HL-60 (cell line): Measurements from ENCODE around the gene NDUFA13.

Experiments
- DNase-seq, 2 experiments: peaks; one replicate each; pipeline ENCODE4 v3.0.0-alpha.2; 2010 to 2020; ENCODE audit warnings: low read depth in 1 of 2, low spot score in 1 of 2
- H3K27ac ChIP-seq: fragments of 250-450 bp; sonication (Bioruptor Pico); replicated peaks from 2 replicates; pipeline ENCODE4 v1.5.1; 2020; ENCODE audit warnings: mild to moderate bottlenecking, moderate library complexity
- H3K27me3 ChIP-seq: fragments of 250-450 bp; sonication (Bioruptor Pico); 2 replicates; pipeline ENCODE4 v1.5.1; 2021; ENCODE audit warnings: mild to moderate bottlenecking, moderate library complexity; ENCODE audit not compliant: insufficient read depth, poor library complexity, severe bottlenecking
- H3K4me3 ChIP-seq: replicated peaks from 2 replicates; pipeline ENCODE4 v1.5.1; 2011; ENCODE audit warnings: mild to moderate bottlenecking, control low read depth, low read length; ENCODE audit not compliant: insufficient read depth
- CTCF ChIP-seq: IDR thresholded peaks from one replicate; pipeline ENCODE4 v1.5.1; 2011; ENCODE audit warnings: low read length, control low read depth, inconsistent platforms; ENCODE audit not compliant: insufficient read depth
- GABPA ChIP-seq: IDR thresholded peaks from 2 replicates; pipeline ENCODE4 v1.6.1; 2012; ENCODE audit warnings: low read depth
- POLR2AphosphoS5 ChIP-seq: IDR thresholded peaks from 2 replicates; pipeline ENCODE4 v1.6.1; 2012; ENCODE audit warnings: low read depth
- REST ChIP-seq: IDR thresholded peaks from 2 replicates; pipeline ENCODE4 v1.6.1; 2012; ENCODE audit warnings: low read depth; ENCODE audit not compliant: insufficient replicate concordance
- SPI1 ChIP-seq: IDR thresholded peaks from 2 replicates; pipeline ENCODE4 v1.6.1; 2012; ENCODE audit warnings: low read depth, mild to moderate bottlenecking, borderline replicate concordance

Gene NDUFA13

GRCh38 chr19:19485161-19485997 lies 30.6 kb upstream of the NDUFA13 start:
- TF ChIP-seq CTCF = no peak
- TF ChIP-seq POLR2AphosphoS5 = no peak
- TF ChIP-seq GABPA = no peak
- peak; percentile 59; the same call in 1 of the 2 replicates for TF ChIP-seq SPI1
- Histone ChIP-seq H3K4me3 (no peak overlapping the region), H3K27me3 (no peaks in the 10 kb centered on the region), H3K27ac (no peak overlapping the region)
- no peak for DNase-seq

- H3K27ac ChIP-seq = no peak overlapping the region
- TF ChIP-seq POLR2AphosphoS5 = no peak
- TF ChIP-seq SPI1 = no peak
- TF ChIP-seq GABPA = no peak
- no peak for TF ChIP-seq REST
- no peak for TF ChIP-seq CTCF
- DNase-seq = no peak
- no peak overlapping the region for H3K4me3 ChIP-seq
- H3K27me3 ChIP-seq = no peaks in the 10 kb centered on the region
Observed at GRCh38 chr19:19485998-19486290, 30.1 kb upstream of the NDUFA13 start.

- Histone ChIP-seq H3K4me3 (no peak overlapping the region), H3K27ac (peak overlapping the region; percentile 33; the same call in 1 of the 2 replicates), H3K27me3 (no peaks in the 10 kb centered on the region)
- DNase-seq = no peak
- TF ChIP-seq CTCF (no peak), POLR2AphosphoS5 (no peak), SPI1 (no peak), GABPA (no peak), REST (no peak)
Observed at GRCh38 chr19:19486343-19487076, 29.5 kb upstream of the NDUFA13 start.
